HCT116 (cell line): ENCODE measurements around the gene CHST3.

Source experiments
- CTCF ChIP-seq, 3 experiments: fragments of 200-600 bp in 1 of 3; sonication (generic) in 1 of 3; IDR thresholded peaks in 2 of 3; conservative IDR thresholded peaks in 1 of 3; 2 replicates each; pipeline ENCODE4 v1.5.1; 2012 to 2017; ENCODE audit warnings: low read depth in 2 of 3, low read length in 2 of 3, antibody characterized with exemption in 1 of 3, borderline replicate concordance in 1 of 3, control low read depth in 1 of 3, mild to moderate bottlenecking in 1 of 3, mixed read lengths in 1 of 3, mixed run types in 1 of 3, moderate library complexity in 1 of 3; ENCODE audit not compliant: insufficient read depth in 1 of 3
- EZH2phosphoT487 ChIP-seq: fragments of 200-600 bp; IDR thresholded peaks from 2 replicates; pipeline ENCODE4 v1.6.1; 2018; ENCODE audit warnings: antibody characterized with exemption, borderline replicate concordance
- MAX ChIP-seq: IDR thresholded peaks from 2 replicates; pipeline ENCODE4 v1.6.1; 2012
- POLR2A ChIP-seq: IDR thresholded peaks from 2 replicates; pipeline ENCODE4 v1.7.0; 2011; ENCODE audit warnings: borderline replicate concordance; ENCODE audit not compliant: insufficient read depth, insufficient read length; ENCODE audit errors: extremely low read depth
- SIN3A ChIP-seq: IDR thresholded peaks from 2 replicates; pipeline ENCODE4 v1.6.1; 2012; ENCODE audit warnings: low read depth
- TCF7L2 ChIP-seq: IDR thresholded peaks from 2 replicates; pipeline ENCODE4 v1.7.0; 2011; ENCODE audit warnings: borderline replicate concordance, inconsistent platforms; ENCODE audit not compliant: insufficient read depth, insufficient read length; ENCODE audit errors: extremely low read depth

- TF ChIP-seq SIN3A: no peak
- no peak for TF ChIP-seq EZH2phosphoT487
- TF ChIP-seq MAX: no peak
- TF ChIP-seq TCF7L2: no peak
- no peak for TF ChIP-seq CTCF (IDR thresholded peaks at IDR 0.05 in 2 of 3, conservative IDR thresholded peaks at IDR 0.05 in 1 of 3; ENCODE audit: borderline replicate concordance in 1 of 3, insufficient read depth in 1 of 3, low read depth in 2 of 3, low read length in 2 of 3)
- TF ChIP-seq POLR2A: no peak
These were observed 16.2 kb downstream of the CHST3 start for GRCh38 chr10:71980181-71981014.
